ENCODE results near the gene MAB21L1.

MAB21L1 gene

GRCh38 chr13:35479038-35479492 is 2.6 kb upstream of the MAB21L1 start:
- no peak for DNase-seq

- DNase-seq, result no peak
These were observed 2.0 kb upstream of the MAB21L1 start for GRCh38 chr13:35478271-35479037.

- no peak for DNase-seq
These were observed 977 bp upstream of the MAB21L1 start for GRCh38 chr13:35477386-35477946.

GRCh38 chr13:35475212-35475959 is 1.1 kb downstream of the MAB21L1 start:
- peak; percentile 2 to 22 for DNase-seq

DNA sequence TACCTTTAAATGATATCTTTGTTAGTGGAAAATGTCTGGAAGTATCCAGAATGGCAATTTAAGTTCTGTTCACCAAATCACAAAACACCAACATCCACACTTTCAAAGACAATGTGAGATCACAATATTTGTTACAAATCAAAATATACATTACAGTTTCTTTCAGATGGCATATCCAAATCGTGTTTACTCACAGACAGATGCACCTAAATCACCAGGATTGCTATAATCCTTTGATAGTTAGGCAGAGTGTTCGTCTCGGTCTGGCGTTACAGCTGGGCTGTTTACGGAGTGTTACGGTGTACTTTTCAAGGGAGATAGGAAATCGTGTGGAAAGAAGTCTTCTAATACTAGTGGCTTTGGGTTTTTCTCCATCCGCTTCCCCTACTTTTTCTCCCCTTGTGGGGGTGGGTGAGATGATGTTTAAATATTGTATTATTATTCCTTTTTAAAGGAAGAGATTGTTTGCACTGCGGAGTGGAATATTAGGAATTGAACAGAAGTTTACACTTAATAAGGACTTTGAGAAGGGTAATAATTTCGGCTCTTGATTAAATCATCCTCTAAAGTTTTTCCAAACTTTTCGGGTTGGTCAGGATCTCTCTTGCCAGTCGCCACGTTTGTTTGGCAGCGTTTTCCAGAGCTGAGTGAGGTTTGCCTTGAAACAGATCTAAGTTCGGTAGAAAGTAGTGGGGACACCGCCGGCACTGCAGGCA is 1.8 kb downstream of the MAB21L1 start:
- no peak for DNase-seq

- no peak for DNase-seq
These were observed 2.7 kb downstream of the MAB21L1 start for GRCh38 chr13:35473802-35474201.

- no peak for DNase-seq
These were observed 3.2 kb downstream of the MAB21L1 start for GRCh38 chr13:35473206-35473775.

DNA sequence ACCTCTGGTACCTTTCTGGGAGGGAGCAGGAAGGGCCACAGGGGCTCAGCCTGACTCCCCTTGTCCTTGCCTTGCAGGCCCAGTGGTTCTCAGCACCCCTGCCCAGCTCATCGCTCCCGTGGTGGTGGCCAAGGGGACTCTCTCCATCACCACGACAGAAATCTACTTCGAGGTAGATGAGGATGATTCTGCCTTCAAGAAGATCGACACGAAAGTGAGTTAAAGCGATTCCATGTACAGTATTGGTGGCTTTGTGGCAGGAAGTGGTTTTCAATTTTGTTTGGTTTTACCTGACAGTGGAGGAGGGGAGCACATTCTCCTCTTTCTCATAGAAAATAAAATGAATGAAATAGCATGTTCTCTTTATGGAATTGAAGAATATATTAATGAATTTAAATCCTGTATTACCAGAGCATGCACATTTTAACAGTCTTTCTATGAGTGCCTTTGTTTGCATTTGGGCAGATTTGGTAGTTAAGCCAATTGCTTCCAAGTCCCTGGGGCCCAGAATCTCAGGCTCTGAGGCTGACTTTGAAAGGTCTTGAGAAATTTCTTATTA is 4.1 kb downstream of the MAB21L1 start:
- no peak for DNase-seq

DNA sequence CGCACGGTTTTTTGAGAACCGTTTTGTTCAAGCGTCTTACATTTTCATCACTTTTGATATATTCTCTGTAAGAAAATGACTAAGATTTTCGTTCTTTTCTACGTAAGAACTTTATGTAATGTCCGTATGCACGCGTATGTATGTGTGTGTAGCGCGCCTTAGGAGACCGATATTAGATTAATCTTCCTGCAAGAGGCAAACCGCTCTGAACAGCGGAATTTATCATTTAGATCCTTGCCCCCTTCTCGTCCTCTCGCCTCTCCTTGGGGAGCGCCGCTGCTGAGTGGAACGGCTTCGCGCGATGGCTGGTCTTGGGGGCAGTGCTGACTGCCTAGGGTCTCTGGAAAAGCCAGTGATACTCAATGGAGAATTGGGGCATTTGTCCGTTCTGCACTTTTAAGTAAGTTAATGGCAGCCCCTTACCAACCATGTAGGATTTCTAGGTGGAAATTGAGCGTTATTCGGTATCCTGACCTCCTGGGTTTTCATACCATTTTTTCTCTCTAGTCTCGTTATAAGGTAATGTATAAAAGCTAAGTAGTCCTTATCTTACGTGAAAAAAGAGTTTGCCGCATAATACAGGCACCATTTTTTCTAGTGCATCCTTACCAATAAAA is 4.7 kb downstream of the MAB21L1 start:
- DNase-seq, result no peak

DNA sequence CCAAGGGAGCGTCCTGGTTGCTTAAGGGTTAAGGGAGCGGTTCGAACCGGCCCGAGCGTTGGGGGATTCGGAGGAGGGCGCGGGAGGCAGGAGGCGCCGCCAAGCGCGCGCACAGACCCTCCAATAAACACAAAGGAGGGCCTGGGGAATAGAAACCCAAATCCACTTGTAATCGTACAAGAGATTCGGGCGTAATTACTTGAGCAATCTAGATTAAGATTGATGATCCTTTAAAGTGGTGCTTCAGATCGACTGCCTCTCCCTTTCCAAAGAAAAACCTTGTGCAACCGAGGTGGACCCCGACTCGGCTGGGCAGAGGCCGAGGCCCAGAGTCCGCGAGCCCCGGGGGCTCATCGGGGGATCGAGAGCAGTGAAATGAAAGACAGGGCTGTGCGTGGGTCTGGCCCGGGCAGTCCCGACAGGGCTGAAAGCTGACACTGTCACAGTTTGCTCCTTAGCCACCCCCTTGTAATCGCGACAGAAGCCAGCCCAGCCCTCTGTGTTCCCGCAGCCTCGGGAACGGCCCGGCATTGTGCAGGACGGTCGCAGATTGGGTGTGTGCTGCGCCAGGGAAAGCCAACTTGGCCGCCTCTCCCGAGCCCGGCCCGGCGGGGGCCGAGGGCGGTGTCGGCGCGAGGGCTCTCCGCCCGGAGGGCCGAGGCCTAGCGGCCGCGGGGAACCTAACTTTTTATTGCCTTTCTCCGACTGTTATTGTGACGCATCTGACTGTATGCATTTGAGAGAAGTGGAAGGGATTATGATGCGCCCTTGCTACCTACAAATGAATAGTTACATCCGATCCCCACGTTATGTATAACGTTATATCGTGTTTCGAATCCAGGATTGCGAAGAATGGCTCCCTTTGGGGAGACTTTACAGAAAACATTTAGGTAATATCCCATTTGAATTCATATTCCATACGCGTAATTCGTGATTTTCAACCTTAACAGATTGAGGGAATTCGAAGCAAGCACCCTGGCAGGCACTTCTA is 5.5 kb downstream of the MAB21L1 start:
- DNase-seq, result no peak

DNA sequence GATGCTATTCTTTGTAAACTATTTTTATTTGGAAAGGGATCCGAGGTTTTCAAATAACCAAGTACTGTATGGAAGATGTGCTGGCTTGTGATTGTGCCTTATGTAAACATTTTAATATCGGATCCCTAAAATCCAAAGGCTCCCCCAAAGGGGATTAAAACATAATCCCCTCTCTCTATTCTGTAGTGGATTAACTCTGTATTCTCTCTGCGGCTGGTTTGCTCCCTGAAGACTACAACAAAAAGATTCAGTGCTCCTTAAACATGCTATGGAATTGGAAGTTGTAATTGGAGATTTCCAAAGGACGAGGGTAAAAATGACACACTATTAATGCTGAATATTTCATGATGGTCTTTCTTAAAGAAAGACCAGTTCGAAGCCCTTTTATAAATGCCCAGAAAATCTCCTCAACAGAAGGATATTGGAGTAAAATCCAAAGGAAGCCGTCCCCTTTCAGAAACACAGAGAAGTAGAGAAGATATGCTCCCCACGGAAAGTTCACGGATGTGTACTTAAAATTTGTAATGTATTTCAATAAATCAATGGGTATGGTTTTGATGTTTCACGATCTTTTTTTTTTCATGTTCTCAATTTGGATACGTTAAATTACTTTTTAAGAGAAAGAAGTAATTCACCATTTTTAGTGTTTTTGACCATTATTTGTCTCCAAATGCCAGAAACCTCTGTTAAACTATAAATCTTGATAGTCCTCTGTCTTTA is 6.5 kb downstream of the MAB21L1 start:
- DNase-seq, result no peak

DNA sequence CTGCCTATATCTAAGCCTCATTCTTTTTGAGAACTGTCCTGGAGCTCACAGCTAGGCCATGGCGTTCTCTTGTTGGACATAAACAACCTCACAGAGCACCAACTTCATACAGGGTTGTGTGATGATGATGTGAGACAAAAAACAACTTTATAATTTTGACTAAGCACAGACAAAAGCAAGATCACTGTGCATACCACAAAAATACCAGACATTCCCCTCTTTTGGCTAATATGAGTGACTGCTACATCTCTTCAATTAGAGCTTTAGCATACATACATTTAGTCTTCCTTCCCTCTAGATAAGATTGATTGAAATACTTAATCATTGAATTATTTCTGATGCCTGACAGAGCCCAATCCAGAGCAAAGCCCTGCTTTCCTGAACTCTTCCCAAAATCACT is 8.3 kb downstream of the MAB21L1 start:
- DNase-seq, result no peak

GRCh38 chr13:35465371-35465770 is 11.1 kb downstream of the MAB21L1 start:
- no peak for DNase-seq

- DNase-seq, result no peak
These were observed 16.4 kb downstream of the MAB21L1 start for GRCh38 chr13:35460061-35460460.

DNA sequence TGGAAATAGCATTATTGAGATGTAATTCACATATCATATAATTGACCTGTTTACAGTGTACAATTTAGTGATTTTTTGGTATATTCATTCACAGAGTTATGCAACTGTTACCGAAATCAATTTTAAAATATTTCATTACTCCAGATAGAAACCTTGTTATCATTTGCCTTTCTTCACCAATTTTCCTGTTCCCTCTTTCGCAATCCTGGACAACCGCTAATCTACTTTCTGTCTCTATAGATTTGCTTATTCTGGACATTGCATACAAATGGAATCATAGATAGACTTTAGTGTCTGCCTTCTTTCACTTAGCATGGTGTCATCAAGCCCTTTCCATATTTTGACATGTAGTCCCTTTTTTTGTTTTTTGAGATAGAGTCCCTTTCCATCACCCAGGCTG is 19.2 kb downstream of the MAB21L1 start:
- DNase-seq, result no peak

- no peak for DNase-seq
These were observed 21.5 kb downstream of the MAB21L1 start for GRCh38 chr13:35455022-35455421.

GRCh38 chr13:35449821-35450220 is 26.7 kb downstream of the MAB21L1 start:
- no peak for DNase-seq

GRCh38 chr13:35448465-35448864 is 28.0 kb downstream of the MAB21L1 start:
- no peak for DNase-seq
